NCI-H187 treated with DMSO at 0.1 percent for 48 hours (cell line): ENCODE results near the gene GPR78.
"Not testable (repeated sequence)": the region's sequence is repeated elsewhere in the genome, so short reads cannot be mapped to it uniquely, and the experiment has no call there.

Experiments used
- DNase-seq: peaks from one replicate; lab custom pipeline; 2025; lab: John Stamatoyannopoulos, UW

The GPR78 gene

GRCh38 chr4:8564595-8564994, 15.6 kb upstream of the GPR78 start:
- DNase-seq, result no peak

GRCh38 chr4:8568068-8568668, 12.0 kb upstream of the GPR78 start:
- DNase-seq, result no peak

GRCh38 chr4:8570201-8570600, 10.0 kb upstream of the GPR78 start:
- no peak for DNase-seq

GRCh38 chr4:8571702-8572685, 8.2 kb upstream of the GPR78 start:
- DNase-seq, result no peak

GRCh38 chr4:8573266-8573665, 6.9 kb upstream of the GPR78 start:
- no peak for DNase-seq

DNA sequence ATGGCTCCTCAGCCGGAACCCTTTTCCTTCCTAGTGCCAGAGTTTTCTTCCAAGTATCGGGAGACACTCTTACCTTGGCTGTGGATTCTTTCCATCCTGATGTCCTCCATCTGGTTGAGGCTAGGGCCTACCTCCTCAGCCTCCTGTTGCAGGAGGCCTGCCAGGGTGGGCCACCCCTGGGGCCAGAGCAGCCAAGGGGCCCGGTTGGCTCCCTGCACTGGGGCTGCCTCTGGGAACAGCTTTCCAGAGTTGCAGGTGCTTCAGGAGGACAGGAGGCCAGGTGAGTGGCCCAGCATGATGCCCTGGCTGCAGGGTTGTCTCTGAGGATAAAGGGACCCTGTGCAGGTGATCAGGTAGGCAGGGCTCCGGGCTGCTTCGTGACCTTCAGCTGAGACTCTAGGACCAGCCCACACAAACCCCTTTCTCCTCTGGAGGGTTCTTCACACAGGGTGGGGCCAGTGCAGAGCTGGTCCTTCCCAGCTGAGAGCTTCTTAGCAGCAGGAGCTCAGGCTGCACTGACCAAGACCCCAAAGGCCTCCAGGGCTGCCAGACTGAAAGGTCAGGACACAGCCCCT, 5.3 kb upstream of the GPR78 start:
- DNase-seq, result no peak

GRCh38 chr4:8575457-8575856, 4.7 kb upstream of the GPR78 start:
- no peak for DNase-seq

- DNase-seq, result not testable (repeated sequence)
These were observed 3.6 kb upstream of the GPR78 start for GRCh38 chr4:8576591-8576990.

- no peak for DNase-seq
These were observed 3.1 kb upstream of the GPR78 start for GRCh38 chr4:8577046-8577445.

DNA sequence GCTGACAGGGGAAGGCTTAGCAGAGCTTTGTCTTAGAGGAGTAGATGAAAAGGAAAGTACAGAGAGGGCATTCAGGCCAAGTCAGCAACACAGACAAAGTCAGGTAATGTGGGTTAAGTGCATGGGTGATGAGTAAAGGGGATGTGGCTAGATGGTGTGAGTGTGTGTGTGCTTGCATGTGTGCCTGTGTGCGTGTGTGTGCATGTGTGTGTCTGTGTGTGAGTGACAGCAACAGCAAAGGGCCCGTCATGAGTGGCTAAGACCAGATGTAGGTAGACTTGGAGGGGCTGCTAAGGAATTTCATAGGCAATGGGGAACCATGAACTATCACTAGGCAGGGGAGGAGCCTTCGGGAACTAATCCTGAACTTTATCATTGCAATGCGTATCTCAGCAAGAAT, 2.2 kb upstream of the GPR78 start:
- DNase-seq, result no peak

- no peak for DNase-seq
These were observed 1.5 kb upstream of the GPR78 start for GRCh38 chr4:8578717-8579116.

- no peak for DNase-seq
These were observed 469 bp upstream of the GPR78 start for GRCh38 chr4:8579526-8580320.

- no peak for DNase-seq
These were observed 1.1 kb downstream of the GPR78 start for GRCh38 chr4:8581094-8581861.

DNA sequence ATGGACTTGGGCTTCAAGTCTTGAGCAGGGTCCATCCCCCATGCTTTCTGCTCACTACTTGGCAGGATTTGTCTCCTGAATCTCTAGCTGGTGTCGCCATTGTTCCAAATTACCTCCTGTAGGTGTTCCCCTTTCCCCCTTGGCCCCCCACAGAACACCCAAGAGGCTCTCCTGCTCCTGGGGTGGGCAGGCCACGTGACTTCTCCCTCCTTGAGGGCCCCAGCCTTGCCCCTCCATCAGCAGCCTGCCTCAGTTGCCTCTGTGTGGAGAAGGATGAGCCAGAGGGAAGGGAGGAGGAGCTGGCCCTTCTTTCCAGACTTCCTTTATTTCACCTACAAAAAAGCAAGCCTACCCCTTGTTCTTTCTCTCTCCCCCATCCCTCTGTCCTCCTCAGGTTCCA, 1.8 kb downstream of the GPR78 start:
- DNase-seq, result no peak

DNA sequence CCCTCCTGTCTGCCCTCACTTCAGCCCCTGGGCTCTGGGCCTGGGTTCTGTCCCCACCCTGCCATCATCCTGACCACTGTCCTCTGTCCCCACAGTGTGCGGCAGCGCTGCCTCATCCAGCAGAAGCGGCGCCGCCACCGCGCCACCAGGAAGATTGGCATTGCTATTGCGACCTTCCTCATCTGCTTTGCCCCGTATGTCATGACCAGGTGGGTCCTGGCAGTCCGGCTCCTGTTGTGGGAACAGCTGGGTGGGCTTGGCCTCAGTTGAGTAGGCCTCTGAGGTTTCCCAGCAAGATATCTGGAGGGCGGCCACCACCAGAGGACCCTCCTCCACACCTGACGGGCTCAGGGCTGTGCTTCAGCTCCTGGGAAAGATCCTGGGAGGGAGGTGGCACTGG, 2.2 kb downstream of the GPR78 start:
- no peak for DNase-seq

- no peak for DNase-seq
These were observed 2.9 kb downstream of the GPR78 start for GRCh38 chr4:8582941-8583654.

DNA sequence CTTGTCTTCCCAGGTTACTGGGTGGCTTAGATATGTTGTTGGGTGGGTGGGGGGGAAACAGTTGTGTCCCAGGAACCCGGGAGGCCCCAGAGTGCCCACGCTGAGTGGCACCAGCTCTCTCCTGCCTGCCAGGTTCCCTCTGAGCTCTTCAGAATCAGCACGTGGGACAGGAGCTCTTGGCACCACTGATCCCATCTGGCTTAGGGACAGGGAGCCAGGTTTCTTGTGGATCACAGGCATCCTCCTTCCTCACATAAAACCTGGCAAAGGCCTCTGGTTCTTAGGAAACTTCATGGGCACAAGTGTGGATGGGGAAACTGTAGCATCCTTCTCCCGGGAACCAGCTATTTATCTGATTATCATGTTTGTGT, 3.4 kb downstream of the GPR78 start:
- DNase-seq, result no peak

- DNase-seq, result no peak
These were observed 5.0 kb downstream of the GPR78 start for GRCh38 chr4:8585186-8585585.

DNA sequence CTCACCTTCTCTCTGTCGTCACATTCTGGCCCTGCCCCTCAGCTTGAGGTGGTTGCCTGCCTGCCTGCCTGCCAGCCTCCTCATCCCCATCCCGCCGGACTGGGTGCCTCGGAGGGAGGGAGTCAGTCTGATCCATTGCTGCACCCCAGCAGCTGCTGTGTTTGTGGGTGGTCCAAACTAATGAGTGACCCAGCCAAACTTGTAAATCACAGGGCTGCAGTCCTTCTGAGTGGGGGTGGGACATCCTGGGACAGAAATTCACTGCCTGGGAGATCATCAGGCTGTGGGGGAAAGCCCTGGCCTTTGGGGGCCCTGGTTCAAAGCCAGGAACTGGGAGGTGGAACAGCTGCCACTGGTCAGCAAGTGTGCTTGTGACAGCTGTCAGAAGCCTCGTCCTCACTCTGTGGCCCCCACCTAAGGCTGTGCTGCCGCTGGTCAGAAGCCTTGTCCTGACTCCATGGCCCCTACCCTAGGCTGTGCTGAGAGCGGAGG, 5.6 kb downstream of the GPR78 start:
- no peak for DNase-seq

DNA sequence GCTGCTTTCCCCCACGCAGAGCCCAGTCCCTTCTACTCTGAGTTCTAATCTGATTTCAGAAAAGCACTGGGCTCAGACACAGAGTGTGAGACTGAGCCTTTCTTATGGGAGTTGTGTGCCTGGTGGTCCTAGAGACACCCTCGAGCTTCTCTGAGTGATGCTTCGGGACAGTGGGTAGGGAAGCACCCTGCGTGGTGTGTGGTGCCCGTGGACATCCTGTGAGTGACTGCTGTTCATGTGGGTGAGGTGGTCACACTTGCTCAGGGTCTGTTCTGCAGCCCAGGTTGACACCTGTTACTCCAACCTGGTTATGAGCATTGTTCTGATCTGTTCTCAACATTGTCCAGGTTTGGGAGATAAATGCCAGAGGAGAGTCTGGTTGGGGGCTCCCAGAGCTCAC, 6.1 kb downstream of the GPR78 start:
- DNase-seq, result no peak
